ENCODE measurements around the gene SPOP. TPM values are rescaled to one million over a fixed set of nuclear protein-coding genes. Genes with fewer than 3 reads are reported as not detected.
"Not testable (repeated sequence)": the region's sequence is repeated elsewhere in the genome, so short reads cannot be mapped to it uniquely, and the experiment has no call there.

Gene SPOP
- total RNA-seq, 4 donors from 2014 or later: 72.2 to 81.3 (median 74.7) TPM

GRCh38 chr17:49646391-49647255 is 31.3 kb downstream of the SPOP start:
- no peaks in the 10 kb centered on the region for H3K9me3 ChIP-seq
- DNase-seq: no peak
- H3K27me3 ChIP-seq: no peaks in the 10 kb centered on the region
- no peak overlapping the region for H3K4me3 ChIP-seq
- H3K4me1 ChIP-seq: peaks cover 0 to 8% (median 0%) of the 10 kb centered on the region in 4 donors
- TF ChIP-seq CTCF (IDR thresholded peaks at IDR 0.05): no peak
- no peak for TF ChIP-seq POLR2A (IDR thresholded peaks at IDR 0.05)
- H3K27ac ChIP-seq: peak overlapping the region in 3 of 4 donors; percentile 31 to 75 (median 44)
- no peaks in the 10 kb centered on the region for H3K36me3 ChIP-seq

GRCh38 chr17:49646056-49646390 is 31.9 kb downstream of the SPOP start:
- not testable (repeated sequence) for H3K4me1 ChIP-seq
- peak overlapping the region in 3 of 4 donors; percentile 31 to 75 (median 44) for H3K27ac ChIP-seq

GRCh38 chr17:49645654-49646053 is 32.2 kb downstream of the SPOP start:
- no peaks in the 10 kb centered on the region for H3K27me3 ChIP-seq
- TF ChIP-seq POLR2A (IDR thresholded peaks at IDR 0.05): no peak
- no peak for TF ChIP-seq CTCF (IDR thresholded peaks at IDR 0.05)
- no peak for DNase-seq
- no peaks in the 10 kb centered on the region for H3K9me3 ChIP-seq
- H3K4me3 ChIP-seq: peak overlapping the region in 1 of 4 donors; percentile 13
- H3K27ac ChIP-seq: peak overlapping the region in 2 of 4 donors; percentile 31 to 75
- no peaks in the 10 kb centered on the region for H3K36me3 ChIP-seq
- peaks cover 0 to 8% (median 0%) of the 10 kb centered on the region in 4 donors for H3K4me1 ChIP-seq

More at GRCh38 chr17:49646056-49646390, 31.9 kb downstream of the SPOP start:
- DNase-seq, H3K4me3 ChIP-seq, H3K36me3 ChIP-seq, H3K27me3 ChIP-seq, H3K9me3 ChIP-seq: not testable (repeated sequence)

- no peaks in the 10 kb centered on the region for H3K27me3 ChIP-seq
- H3K27ac ChIP-seq: peak overlapping the region in 1 of 4 donors; percentile 27
- no peak overlapping the region for H3K4me3 ChIP-seq
- no peaks in the 10 kb centered on the region for H3K9me3 ChIP-seq
- no peaks in the 10 kb centered on the region for H3K36me3 ChIP-seq
- no peaks in the 10 kb centered on the region for H3K4me1 ChIP-seq
- DNase-seq: no peak
- TF ChIP-seq CTCF (IDR thresholded peaks at IDR 0.05) (no peak), POLR2A (IDR thresholded peaks at IDR 0.05) (no peak)
Observed at GRCh38 chr17:49640556-49640955, 37.3 kb downstream of the SPOP start.

- no peak overlapping the region for H3K27ac ChIP-seq
- peaks cover 0 to 9% (median under 1%) of the 10 kb centered on the region in 4 donors for H3K4me1 ChIP-seq
- H3K4me3 ChIP-seq: no peak overlapping the region
- no peak for DNase-seq
- no peaks in the 10 kb centered on the region for H3K9me3 ChIP-seq
- TF ChIP-seq POLR2A (IDR thresholded peaks at IDR 0.05) (no peak), CTCF (IDR thresholded peaks at IDR 0.05) (no peak)
- H3K36me3 ChIP-seq: no peaks in the 10 kb centered on the region
- H3K27me3 ChIP-seq: no peaks in the 10 kb centered on the region
Observed at GRCh38 chr17:49638818-49639217, 39.1 kb downstream of the SPOP start.

GRCh38 chr17:49637739-49638138 is 40.2 kb downstream of the SPOP start:
- Histone ChIP-seq H3K27ac (no peak overlapping the region), H3K9me3 (no peaks in the 10 kb centered on the region), H3K36me3 (no peaks in the 10 kb centered on the region), H3K4me3 (no peak overlapping the region), H3K27me3 (no peaks in the 10 kb centered on the region), H3K4me1 (peaks cover 0 to 17% (median 3%) of the 10 kb centered on the region in 4 donors)
- no peak for TF ChIP-seq CTCF (IDR thresholded peaks at IDR 0.05)
- TF ChIP-seq POLR2A (IDR thresholded peaks at IDR 0.05): no peak
- no peak for DNase-seq
